HepG2 (cell line): ENCODE results near the gene HABP4.

Experiments used
- KDM1A ChIP-seq: IDR thresholded peaks from 2 replicates; pipeline ENCODE4 v1.6.1; 2016; ENCODE audit warnings: missing compliant biosample characterization
- MED1 ChIP-seq: sonication (generic); formaldehyde crosslinking; IDR thresholded peaks from 2 replicates; pipeline ENCODE4 v1.4.0; 2020; ENCODE audit warnings: missing genetic modification reagents
- PHB2 ChIP-seq: fragments of 450-650 bp; IDR thresholded peaks from 2 replicates; pipeline ENCODE4 v1.6.1; 2018; ENCODE audit not compliant: partially characterized antibody
- ZFAT ChIP-seq: sonication (generic); formaldehyde crosslinking; conservative IDR thresholded peaks from 2 replicates; pipeline ENCODE4 v1.8.1; 2023; ENCODE audit warnings: missing genetic modification reagents, inconsistent platforms
- ZNF256 ChIP-seq: sonication (generic); formaldehyde crosslinking; conservative IDR thresholded peaks from 2 replicates; pipeline ENCODE4 v1.4.0; 2020; ENCODE audit warnings: missing genetic modification reagents
- ZNF572 ChIP-seq: sonication (generic); formaldehyde crosslinking; IDR thresholded peaks from 2 replicates; pipeline ENCODE4 v1.5.1; 2020; ENCODE audit warnings: mild to moderate bottlenecking, missing genetic modification reagents
- TF ChIP-seq, protein P1 (sequence below): IDR thresholded peaks from 2 replicates; pipeline ENCODE4 v1.6.1; 2012; ENCODE audit warnings: inconsistent platforms
- TF ChIP-seq, protein P2 (sequence below): IDR thresholded peaks from 2 replicates; pipeline ENCODE4 v1.4.0; 2020; ENCODE audit warnings: mild to moderate bottlenecking, missing genetic modification reagents
- TF ChIP-seq, protein P3 (sequence below): sonication (generic); formaldehyde crosslinking; conservative IDR thresholded peaks from 2 replicates; pipeline ENCODE4 v1.4.0; 2020; ENCODE audit warnings: missing genetic modification reagents
- TF ChIP-seq, protein P4 (sequence below): IDR thresholded peaks from 2 replicates; pipeline ENCODE4 v1.6.1; 2016; ENCODE audit warnings: low read depth, control low read depth

DNA sequence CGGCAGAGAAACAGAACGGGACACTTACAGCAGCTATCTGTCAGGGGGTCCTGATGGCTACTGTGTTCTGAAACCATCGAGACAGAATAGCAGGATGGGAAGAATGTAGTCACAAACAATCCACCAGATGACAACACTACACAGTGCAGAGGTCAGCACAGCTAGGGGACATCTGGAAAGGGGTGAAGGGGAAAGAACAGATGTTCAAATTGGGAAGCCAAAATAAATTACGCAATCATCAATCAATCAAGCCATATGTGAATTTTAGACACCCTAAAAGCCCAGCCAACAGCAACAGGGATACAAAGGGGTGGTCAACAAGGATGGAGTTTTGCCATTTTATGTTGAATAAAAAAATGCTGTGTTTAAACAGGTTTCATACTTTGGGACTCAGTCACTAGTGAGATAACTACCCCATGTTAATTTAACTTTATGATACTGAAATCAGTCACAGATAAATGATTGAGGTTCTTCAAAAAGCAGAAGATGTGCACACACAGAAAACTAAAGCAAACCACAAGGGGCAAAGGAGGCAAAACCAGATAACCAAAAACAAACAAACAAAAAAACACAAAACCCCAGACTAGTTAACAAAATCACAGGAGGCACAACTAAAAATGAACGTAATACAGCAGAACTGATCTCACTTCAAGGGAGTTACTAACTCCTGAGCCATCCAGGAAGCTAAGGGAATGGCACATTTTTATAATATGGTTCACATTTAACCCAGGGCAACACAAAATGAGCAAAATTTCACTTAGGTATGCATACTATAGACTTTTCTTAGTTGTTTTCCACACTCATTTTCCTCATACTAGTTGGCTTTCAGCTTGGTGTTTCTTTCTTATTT lies 65.9 kb downstream of the HABP4 start:
- TF ChIP-seq, protein P1, sequence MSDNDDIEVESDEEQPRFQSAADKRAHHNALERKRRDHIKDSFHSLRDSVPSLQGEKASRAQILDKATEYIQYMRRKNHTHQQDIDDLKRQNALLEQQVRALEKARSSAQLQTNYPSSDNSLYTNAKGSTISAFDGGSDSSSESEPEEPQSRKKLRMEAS = no peak
- TF ChIP-seq ZNF256 (CRISPR knock-in tag) (no peak), MED1 (CRISPR knock-in tag) (no peak), ZFAT (CRISPR knock-in tag) (no peak), PHB2 (no peak), ZNF572 (CRISPR knock-in tag) (no peak), KDM1A (no peak)
- TF ChIP-seq, protein P2, sequence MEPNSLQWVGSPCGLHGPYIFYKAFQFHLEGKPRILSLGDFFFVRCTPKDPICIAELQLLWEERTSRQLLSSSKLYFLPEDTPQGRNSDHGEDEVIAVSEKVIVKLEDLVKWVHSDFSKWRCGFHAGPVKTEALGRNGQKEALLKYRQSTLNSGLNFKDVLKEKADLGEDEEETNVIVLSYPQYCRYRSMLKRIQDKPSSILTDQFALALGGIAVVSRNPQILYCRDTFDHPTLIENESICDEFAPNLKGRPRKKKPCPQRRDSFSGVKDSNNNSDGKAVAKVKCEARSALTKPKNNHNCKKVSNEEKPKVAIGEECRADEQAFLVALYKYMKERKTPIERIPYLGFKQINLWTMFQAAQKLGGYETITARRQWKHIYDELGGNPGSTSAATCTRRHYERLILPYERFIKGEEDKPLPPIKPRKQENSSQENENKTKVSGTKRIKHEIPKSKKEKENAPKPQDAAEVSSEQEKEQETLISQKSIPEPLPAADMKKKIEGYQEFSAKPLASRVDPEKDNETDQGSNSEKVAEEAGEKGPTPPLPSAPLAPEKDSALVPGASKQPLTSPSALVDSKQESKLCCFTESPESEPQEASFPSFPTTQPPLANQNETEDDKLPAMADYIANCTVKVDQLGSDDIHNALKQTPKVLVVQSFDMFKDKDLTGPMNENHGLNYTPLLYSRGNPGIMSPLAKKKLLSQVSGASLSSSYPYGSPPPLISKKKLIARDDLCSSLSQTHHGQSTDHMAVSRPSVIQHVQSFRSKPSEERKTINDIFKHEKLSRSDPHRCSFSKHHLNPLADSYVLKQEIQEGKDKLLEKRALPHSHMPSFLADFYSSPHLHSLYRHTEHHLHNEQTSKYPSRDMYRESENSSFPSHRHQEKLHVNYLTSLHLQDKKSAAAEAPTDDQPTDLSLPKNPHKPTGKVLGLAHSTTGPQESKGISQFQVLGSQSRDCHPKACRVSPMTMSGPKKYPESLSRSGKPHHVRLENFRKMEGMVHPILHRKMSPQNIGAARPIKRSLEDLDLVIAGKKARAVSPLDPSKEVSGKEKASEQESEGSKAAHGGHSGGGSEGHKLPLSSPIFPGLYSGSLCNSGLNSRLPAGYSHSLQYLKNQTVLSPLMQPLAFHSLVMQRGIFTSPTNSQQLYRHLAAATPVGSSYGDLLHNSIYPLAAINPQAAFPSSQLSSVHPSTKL (CRISPR knock-in tag) = no peak
- TF ChIP-seq, protein P3, sequence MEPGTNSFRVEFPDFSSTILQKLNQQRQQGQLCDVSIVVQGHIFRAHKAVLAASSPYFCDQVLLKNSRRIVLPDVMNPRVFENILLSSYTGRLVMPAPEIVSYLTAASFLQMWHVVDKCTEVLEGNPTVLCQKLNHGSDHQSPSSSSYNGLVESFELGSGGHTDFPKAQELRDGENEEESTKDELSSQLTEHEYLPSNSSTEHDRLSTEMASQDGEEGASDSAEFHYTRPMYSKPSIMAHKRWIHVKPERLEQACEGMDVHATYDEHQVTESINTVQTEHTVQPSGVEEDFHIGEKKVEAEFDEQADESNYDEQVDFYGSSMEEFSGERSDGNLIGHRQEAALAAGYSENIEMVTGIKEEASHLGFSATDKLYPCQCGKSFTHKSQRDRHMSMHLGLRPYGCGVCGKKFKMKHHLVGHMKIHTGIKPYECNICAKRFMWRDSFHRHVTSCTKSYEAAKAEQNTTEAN (CRISPR knock-in tag) = no peak
- TF ChIP-seq, protein P4, sequence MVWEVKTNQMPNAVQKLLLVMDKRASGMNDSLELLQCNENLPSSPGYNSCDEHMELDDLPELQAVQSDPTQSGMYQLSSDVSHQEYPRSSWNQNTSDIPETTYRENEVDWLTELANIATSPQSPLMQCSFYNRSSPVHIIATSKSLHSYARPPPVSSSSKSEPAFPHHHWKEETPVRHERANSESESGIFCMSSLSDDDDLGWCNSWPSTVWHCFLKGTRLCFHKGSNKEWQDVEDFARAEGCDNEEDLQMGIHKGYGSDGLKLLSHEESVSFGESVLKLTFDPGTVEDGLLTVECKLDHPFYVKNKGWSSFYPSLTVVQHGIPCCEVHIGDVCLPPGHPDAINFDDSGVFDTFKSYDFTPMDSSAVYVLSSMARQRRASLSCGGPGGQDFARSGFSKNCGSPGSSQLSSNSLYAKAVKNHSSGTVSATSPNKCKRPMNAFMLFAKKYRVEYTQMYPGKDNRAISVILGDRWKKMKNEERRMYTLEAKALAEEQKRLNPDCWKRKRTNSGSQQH (CRISPR knock-in tag) = no peak
